Measurements from ENCODE around the gene EPHA8.

- TF ChIP-seq CTCF (IDR thresholded peaks at IDR 0.05) (no peak), EZH2 (IDR thresholded peaks at IDR 0.05) (no peak), EZH2phosphoT487 (IDR thresholded peaks at IDR 0.05) (no peak)
Measured at GRCh38 chr1:22579541-22580155, 16.4 kb downstream of the EPHA8 start.
